ENCODE results near the gene APOB. TPM values are rescaled to one million over a fixed set of nuclear protein-coding genes. Genes with fewer than 3 reads are reported as not detected.

APOB gene
- total and polyA plus RNA-seq, 2 of the 13 experiments (the other 11 are each of a cell fraction or from before 2014, with no cell fraction given) = 1,569 to 2,515 TPM

DNA sequence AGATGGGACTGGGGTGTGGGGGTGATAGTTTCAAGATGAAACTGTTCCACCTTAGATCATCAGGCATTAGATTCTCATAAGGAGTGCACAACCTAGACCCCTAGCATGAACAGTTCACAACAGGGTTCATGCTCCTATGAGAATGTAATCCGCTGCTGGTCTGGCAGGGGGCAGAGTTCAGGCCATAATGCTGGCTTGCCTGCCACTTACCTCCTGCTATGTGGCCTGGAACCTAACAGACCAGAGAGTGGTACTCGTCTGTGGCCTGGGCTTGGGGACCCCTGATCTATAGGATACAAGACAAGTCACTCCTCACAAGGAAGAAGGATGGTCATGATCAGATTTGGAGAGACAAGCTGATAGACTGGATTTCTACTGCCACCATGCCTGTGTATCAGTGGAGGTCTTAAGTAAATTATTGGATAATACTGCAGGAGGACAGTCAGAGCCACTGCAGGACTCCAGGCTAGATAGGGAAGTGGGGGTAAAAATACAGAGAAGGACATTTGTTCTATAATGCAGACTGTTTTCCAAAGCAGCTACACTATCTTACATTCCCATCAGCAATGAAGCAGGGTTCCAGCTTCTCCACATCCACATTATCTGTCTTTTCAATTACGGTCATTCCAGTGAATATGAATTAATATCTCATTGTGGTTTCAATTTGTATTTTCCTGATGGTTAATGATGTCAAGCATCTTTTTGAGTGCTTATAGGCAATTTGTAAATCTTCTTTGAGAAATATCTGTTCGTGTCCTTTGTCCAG is 28.8 kb upstream of the APOB start (continued):
- TF ChIP-seq, protein P1, sequence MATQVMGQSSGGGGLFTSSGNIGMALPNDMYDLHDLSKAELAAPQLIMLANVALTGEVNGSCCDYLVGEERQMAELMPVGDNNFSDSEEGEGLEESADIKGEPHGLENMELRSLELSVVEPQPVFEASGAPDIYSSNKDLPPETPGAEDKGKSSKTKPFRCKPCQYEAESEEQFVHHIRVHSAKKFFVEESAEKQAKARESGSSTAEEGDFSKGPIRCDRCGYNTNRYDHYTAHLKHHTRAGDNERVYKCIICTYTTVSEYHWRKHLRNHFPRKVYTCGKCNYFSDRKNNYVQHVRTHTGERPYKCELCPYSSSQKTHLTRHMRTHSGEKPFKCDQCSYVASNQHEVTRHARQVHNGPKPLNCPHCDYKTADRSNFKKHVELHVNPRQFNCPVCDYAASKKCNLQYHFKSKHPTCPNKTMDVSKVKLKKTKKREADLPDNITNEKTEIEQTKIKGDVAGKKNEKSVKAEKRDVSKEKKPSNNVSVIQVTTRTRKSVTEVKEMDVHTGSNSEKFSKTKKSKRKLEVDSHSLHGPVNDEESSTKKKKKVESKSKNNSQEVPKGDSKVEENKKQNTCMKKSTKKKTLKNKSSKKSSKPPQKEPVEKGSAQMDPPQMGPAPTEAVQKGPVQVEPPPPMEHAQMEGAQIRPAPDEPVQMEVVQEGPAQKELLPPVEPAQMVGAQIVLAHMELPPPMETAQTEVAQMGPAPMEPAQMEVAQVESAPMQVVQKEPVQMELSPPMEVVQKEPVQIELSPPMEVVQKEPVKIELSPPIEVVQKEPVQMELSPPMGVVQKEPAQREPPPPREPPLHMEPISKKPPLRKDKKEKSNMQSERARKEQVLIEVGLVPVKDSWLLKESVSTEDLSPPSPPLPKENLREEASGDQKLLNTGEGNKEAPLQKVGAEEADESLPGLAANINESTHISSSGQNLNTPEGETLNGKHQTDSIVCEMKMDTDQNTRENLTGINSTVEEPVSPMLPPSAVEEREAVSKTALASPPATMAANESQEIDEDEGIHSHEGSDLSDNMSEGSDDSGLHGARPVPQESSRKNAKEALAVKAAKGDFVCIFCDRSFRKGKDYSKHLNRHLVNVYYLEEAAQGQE (IDR thresholded peaks at IDR 0.05; ENCODE audit: borderline replicate concordance in 1 of 2, low read depth in 1 of 2, low read length in 2 of 2) = no peak
- TF ChIP-seq KDM6A (CRISPR knock-in tag; IDR thresholded peaks at IDR 0.05; ENCODE audit: low read depth) (no peak), SPEN (CRISPR knock-in tag; IDR thresholded peaks at IDR 0.05; ENCODE audit: low read depth) (peak; percentile 63; the same call in 1 of the 2 replicates), ZNF83 (CRISPR knock-in tag; IDR thresholded peaks at IDR 0.05; ENCODE audit: borderline replicate concordance) (no peak), NFYB (CRISPR knock-in tag; IDR thresholded peaks at IDR 0.05) (no peak), SUZ12 (IDR thresholded peaks at IDR 0.05; ENCODE audit: low read depth, low read length) (no peak), RFXANK (CRISPR knock-in tag; IDR thresholded peaks at IDR 0.05) (no peak), NRL (CRISPR knock-in tag; IDR thresholded peaks at IDR 0.05; ENCODE audit: borderline replicate concordance) (no peak), THAP11 (CRISPR knock-in tag; IDR thresholded peaks at IDR 0.05) (no peak), SIN3B (IDR thresholded peaks at IDR 0.05; ENCODE audit: low read length) (no peak), DNMT1 (CRISPR knock-in tag; IDR thresholded peaks at IDR 0.05) (0 out of 2 replicates have a peak, but pooled peaks have one; percentile 58), ZFP41 (CRISPR knock-in tag; IDR thresholded peaks at IDR 0.05; ENCODE audit: borderline replicate concordance) (peak; percentile 28; the same call in 1 of the 2 replicates), TBL1XR1 (IDR thresholded peaks at IDR 0.05; ENCODE audit: borderline replicate concordance, low read length, partially characterized antibody) (no peak), RBM22 (optimal IDR thresholded peaks at IDR 0.05; ENCODE audit: low read length) (no peak), ZNF432 (CRISPR knock-in tag; IDR thresholded peaks at IDR 0.05; ENCODE audit: borderline replicate concordance) (no peak), TBP (CRISPR knock-in tag; IDR thresholded peaks at IDR 0.05) (no peak), ZNF260 (CRISPR knock-in tag; IDR thresholded peaks at IDR 0.05; ENCODE audit: borderline replicate concordance, low read depth) (no peak), ZNF550 (CRISPR knock-in tag; IDR thresholded peaks at IDR 0.05; ENCODE audit: borderline replicate concordance) (no peak), ZNF446 (CRISPR knock-in tag; IDR thresholded peaks at IDR 0.05) (no peak), PITX1 (CRISPR knock-in tag; IDR thresholded peaks at IDR 0.05) (peak; percentile 76; the same call in 1 of the 2 replicates)
- TF ChIP-seq, protein P2, sequence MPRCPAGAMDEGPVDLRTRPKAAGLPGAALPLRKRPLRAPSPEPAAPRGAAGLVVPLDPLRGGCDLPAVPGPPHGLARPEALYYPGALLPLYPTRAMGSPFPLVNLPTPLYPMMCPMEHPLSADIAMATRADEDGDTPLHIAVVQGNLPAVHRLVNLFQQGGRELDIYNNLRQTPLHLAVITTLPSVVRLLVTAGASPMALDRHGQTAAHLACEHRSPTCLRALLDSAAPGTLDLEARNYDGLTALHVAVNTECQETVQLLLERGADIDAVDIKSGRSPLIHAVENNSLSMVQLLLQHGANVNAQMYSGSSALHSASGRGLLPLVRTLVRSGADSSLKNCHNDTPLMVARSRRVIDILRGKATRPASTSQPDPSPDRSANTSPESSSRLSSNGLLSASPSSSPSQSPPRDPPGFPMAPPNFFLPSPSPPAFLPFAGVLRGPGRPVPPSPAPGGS (CRISPR knock-in tag; IDR thresholded peaks at IDR 0.05) = no peak
- TF ChIP-seq, protein P3, sequence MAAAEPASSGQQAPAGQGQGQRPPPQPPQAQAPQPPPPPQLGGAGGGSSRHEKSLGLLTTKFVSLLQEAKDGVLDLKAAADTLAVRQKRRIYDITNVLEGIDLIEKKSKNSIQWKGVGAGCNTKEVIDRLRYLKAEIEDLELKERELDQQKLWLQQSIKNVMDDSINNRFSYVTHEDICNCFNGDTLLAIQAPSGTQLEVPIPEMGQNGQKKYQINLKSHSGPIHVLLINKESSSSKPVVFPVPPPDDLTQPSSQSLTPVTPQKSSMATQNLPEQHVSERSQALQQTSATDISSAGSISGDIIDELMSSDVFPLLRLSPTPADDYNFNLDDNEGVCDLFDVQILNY (CRISPR knock-in tag; conservative IDR thresholded peaks at IDR 0.05) = no peak
- TF ChIP-seq, protein P4, sequence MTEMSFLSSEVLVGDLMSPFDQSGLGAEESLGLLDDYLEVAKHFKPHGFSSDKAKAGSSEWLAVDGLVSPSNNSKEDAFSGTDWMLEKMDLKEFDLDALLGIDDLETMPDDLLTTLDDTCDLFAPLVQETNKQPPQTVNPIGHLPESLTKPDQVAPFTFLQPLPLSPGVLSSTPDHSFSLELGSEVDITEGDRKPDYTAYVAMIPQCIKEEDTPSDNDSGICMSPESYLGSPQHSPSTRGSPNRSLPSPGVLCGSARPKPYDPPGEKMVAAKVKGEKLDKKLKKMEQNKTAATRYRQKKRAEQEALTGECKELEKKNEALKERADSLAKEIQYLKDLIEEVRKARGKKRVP (CRISPR knock-in tag; IDR thresholded peaks at IDR 0.05) = no peak

Data from HepG2 (cell line).